Transverse colon (tissue), 4 donors: ENCODE data around the gene SPATA4. TPM values are rescaled to one million over a fixed set of nuclear protein-coding genes. Genes with fewer than 3 reads are reported as not detected.

Experiments used
- DNase-seq: peaks from one replicate; pipeline ENCODE4 v3.0.0-alpha.2; 2019
- H3K27ac ChIP-seq, 4 donors: fragments of 200-600 bp; sonication (generic); 2 replicates each; pipeline ENCODE4 v1.5.1; 2016 to 2018; ENCODE audit warnings: inconsistent platforms in 4 of 4
- H3K27me3 ChIP-seq: fragments of 200-600 bp; sonication (generic); 2 replicates; pipeline ENCODE4 v1.5.1; 2017; ENCODE audit warnings: inconsistent platforms
- H3K36me3 ChIP-seq, 4 donors: fragments of 200-600 bp; sonication (generic); 2 replicates each; pipeline ENCODE4 v1.5.1; 2017 to 2019; ENCODE audit warnings: inconsistent platforms in 4 of 4
- H3K4me1 ChIP-seq, 4 donors: fragments of 200-600 bp; sonication (generic); 2 replicates each; pipeline ENCODE4 v1.5.1; 2017 to 2020; ENCODE audit warnings: inconsistent platforms in 4 of 4
- H3K4me3 ChIP-seq, 4 donors: fragments of 200-600 bp; sonication (generic); 1 replicate in 1 of 4; 2 replicates in 3 of 4; pipeline versions ENCODE4 v1.5.1 to v1.6.1; 2017 to 2019; ENCODE audit warnings: inconsistent platforms in 4 of 4
- H3K9me3 ChIP-seq, 2 donors: fragments of 200-600 bp; sonication (generic); 2 replicates each; pipeline ENCODE4 v1.5.1; 2017 to 2019; ENCODE audit warnings: inconsistent platforms in 2 of 2
- EP300 ChIP-seq: sonication (generic); formaldehyde crosslinking; IDR thresholded peaks from one replicate; pipeline ENCODE4 v1.6.1; 2017; ENCODE audit warnings: antibody characterized with exemption, low read depth
- POLR2A ChIP-seq: fragments of 450-650 bp; IDR thresholded peaks from one replicate; pipeline ENCODE4 v1.6.1; 2016; ENCODE audit warnings: antibody characterized with exemption, mild to moderate bottlenecking, moderate library complexity
- POLR2AphosphoS5 ChIP-seq, 3 donors: sonication (generic); formaldehyde crosslinking; IDR thresholded peaks; one replicate each; pipeline ENCODE4 v1.6.1; 2016; ENCODE audit warnings: antibody characterized with exemption in 3 of 3
- WGBS, 2 donors: methylation state at CpG; one replicate each; pipeline ENCODE4 v1.1.5; 2018; ENCODE audit warnings: low coverage in 1 of 2; 5-methylcytosine and 5-hydroxymethylcytosine counted together
- in situ Hi-C, 4 donors: fragments of 200-750 bp; cut with MboI; loops; one replicate each; pipeline versions ENCODE4 v1.15.0 to v1.15.1; 2017; ENCODE audit warnings: low sequenced_read_pairs in 3 of 4, low pct_ligation_motif_present in 1 of 4, low pct_unique_long_range_greater_than_20kb in 1 of 4
- intact Hi-C: fragments of 100-400 bp; cut with DNase I; formaldehyde crosslinking; loops from one replicate; pipeline ENCODE4 v1.15.1; 2023; ENCODE audit warnings: low total_unique reads
- total RNA-seq, 4 donors: library from RNA; depleted of rRNA; stranded (reverse); fragments of >200 nt; gene quantifications; one replicate each; pipeline ENCODE4 v1.1.0, GENCODE V29; 2016
- TF ChIP-seq, protein P1 (sequence below), 5 experiments: fragments of 200-600 bp in 3 of 5; fragments of 450-650 bp in 2 of 5; sonication (generic) in 3 of 5; IDR thresholded peaks; 1 replicate in 2 of 5; 2 replicates in 3 of 5; pipeline ENCODE4 v1.5.1; 2016 to 2017; ENCODE audit warnings: antibody characterized with exemption in 5 of 5, inconsistent platforms in 3 of 5, mild to moderate bottlenecking in 2 of 5, moderate library complexity in 1 of 5

Gene SPATA4
- total RNA-seq, 4 donors from 2014 or later = not detected

DNA sequence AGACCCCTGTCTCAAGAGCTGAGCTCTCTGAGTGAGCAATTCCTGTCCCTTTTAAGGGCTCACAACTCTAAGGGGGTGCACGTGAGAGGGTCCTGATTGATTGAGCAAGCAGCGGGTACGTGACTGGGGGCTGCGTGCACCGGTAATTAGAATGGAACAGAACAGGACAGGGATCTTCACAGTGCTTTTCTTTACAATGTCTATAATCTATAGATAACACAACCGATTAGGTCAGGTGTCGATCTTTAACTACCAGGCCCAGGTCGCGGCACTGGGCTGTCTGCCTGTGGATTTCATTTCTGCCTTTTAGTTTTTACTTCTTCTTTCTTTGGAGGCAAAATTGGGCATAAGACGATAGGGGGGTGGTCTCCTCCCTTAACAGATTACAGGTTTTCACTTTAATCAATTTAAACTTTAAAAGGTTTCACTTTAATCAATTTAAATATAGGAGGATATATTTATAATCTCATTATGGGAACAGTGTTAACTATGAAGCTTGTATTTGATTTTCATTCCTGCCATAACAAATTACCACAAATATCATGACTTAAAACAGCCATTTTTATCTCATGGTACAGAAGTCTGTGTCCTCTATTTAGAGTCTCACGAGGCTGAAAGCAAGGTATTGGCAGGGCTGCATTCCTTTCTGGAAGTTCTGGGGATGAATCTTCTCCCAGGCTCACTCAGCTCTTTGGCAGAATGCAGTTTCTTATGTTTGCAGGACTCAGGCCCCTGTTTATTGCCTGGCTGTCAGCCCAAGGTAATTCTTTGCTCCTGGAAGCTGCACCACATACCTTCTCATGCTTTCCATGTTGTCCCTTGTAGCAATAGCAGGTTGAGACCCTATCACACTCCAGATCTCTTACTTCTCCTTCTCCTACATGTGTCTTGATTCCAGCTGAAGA is 5.2 kb downstream of the SPATA4 start:
- H3K9me3 ChIP-seq = no peaks in the 10 kb centered on the region
- H3K36me3 ChIP-seq = no peaks in the 10 kb centered on the region
- intact Hi-C loops (no loop called here), in situ Hi-C loops (loop anchor here in 1 of 4 donors (10.0 kb wide), 1 partner anchor 125 kb away; the partner anchor contains the start of gene SPCS3)
- no peak for DNase-seq
- H3K27me3 ChIP-seq = peaks cover 5% of the 10 kb centered on the region
- TF ChIP-seq, protein P1, sequence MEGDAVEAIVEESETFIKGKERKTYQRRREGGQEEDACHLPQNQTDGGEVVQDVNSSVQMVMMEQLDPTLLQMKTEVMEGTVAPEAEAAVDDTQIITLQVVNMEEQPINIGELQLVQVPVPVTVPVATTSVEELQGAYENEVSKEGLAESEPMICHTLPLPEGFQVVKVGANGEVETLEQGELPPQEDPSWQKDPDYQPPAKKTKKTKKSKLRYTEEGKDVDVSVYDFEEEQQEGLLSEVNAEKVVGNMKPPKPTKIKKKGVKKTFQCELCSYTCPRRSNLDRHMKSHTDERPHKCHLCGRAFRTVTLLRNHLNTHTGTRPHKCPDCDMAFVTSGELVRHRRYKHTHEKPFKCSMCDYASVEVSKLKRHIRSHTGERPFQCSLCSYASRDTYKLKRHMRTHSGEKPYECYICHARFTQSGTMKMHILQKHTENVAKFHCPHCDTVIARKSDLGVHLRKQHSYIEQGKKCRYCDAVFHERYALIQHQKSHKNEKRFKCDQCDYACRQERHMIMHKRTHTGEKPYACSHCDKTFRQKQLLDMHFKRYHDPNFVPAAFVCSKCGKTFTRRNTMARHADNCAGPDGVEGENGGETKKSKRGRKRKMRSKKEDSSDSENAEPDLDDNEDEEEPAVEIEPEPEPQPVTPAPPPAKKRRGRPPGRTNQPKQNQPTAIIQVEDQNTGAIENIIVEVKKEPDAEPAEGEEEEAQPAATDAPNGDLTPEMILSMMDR (IDR thresholded peaks at IDR 0.05) = no peak
- peak overlapping the region in 3 of 4 donors; percentile 19 to 31 (median 21) for H3K27ac ChIP-seq
- H3K4me1 ChIP-seq = peaks cover 0 to 9% (median 0%) of the 10 kb centered on the region in 4 donors
- no peak overlapping the region for H3K4me3 ChIP-seq
- whole genome bisulfite sequencing, 2 donors = 65 to 67% methylated on average over 11 of the region's 11 CpGs

DNA sequence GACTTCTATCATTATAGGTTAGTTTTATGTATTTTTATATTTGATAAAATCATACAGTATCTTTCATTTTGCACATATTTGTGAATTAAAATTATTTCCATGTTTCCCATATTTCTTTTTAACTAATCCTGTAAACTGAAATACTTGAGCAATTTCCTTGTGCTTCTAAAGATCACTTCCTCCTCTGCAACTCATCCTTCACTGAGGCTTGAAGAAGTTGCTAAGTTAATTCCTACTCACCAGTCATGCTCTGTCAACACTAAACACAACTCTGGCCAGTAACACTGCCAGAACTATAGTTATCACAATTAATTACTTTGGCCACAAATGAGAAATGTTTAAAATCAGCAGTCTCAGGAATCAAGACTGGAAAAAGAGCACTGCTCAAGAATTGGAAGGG is 6.7 kb downstream of the SPATA4 start:
- Histone ChIP-seq H3K4me3 (no peak overlapping the region), H3K9me3 (no peaks in the 10 kb centered on the region), H3K4me1 (peaks cover 0 to 4% (median 0%) of the 10 kb centered on the region in 4 donors), H3K27me3 (peaks cover 5% of the 10 kb centered on the region), H3K36me3 (no peaks in the 10 kb centered on the region), H3K27ac (no peak overlapping the region)
- DNase-seq = no peak
- intact Hi-C loops = no loop called here
- no peak for TF ChIP-seq POLR2AphosphoS5 (IDR thresholded peaks at IDR 0.05)
- TF ChIP-seq EP300 = no peak
- TF ChIP-seq POLR2A = no peak
- TF ChIP-seq, protein P1 (IDR thresholded peaks at IDR 0.05) = no peak
- in situ Hi-C loops = no loop called here

DNA sequence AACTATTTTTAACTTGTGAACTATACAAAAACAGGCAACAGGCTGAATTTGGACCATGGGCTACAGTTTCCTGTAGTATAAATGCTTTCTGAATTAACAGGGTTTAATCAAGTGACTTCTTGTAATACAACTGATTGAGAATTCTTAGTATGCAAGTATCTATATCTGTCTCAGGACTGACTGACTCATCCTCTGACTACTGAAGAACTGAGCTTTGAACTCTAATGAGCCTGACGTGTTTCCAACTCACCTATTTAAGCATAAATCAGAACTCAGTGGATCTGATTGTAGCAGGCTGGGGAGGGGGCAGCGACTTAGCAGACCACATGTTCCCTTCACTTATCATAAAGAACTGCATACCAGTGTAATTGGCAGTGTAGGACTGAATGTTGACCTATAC is 7.8 kb downstream of the SPATA4 start:
- no peaks in the 10 kb centered on the region for H3K9me3 ChIP-seq
- peaks cover 0 to 4% (median 0%) of the 10 kb centered on the region in 4 donors for H3K4me1 ChIP-seq
- H3K27me3 ChIP-seq = peaks cover 2% of the 10 kb centered on the region
- intact Hi-C loops = no loop called here
- no peaks in the 10 kb centered on the region for H3K36me3 ChIP-seq
- TF ChIP-seq POLR2AphosphoS5 (IDR thresholded peaks at IDR 0.05) = no peak
- TF ChIP-seq POLR2A = no peak
- TF ChIP-seq EP300 = no peak
- TF ChIP-seq, protein P1 (IDR thresholded peaks at IDR 0.05) = no peak
- H3K27ac ChIP-seq = peak overlapping the region in 3 of 4 donors; percentile 15 to 50 (median 47)
- 60 to 80% methylated on average over 2 of the region's 2 CpGs for WGBS, 2 donors
- no peak for DNase-seq
- no peak overlapping the region for H3K4me3 ChIP-seq
- in situ Hi-C loops = no loop called here

DNA sequence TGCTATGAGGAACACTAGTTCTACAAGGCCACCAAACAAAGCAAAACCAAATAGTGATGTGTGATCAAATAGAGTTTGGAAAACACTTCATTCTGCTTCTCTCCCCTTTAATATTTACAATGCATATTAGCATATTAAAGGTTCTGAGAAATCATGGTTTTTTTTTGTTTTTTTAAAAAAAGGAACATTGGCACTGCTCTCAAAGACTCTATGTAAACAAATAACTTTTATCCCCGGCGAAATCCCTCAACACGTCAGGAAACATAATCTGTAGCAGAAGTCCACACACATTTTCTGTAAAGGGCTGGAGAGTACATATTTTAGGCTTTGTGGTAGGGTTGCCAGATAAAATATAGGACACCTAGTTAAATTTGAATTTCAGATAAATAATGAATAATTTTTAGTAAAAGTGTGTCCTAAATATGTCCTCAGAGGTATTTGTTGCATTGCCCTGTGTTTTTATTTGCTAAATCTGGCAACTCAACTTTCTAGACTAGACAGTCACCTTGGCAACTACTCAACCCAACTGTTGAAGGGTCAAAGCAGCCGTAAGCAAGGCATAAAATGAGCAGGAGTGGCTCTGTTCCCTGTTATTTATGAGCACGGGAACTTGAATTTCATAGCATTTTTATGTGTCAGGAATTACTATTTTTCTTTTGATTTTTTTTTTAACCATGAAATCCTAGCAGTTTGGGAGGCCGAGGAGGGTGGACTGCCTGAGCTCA is 8.6 kb downstream of the SPATA4 start:
- intact Hi-C loops (no loop called here), in situ Hi-C loops (no loop called here)
- Histone ChIP-seq H3K36me3 (no peaks in the 10 kb centered on the region), H3K4me1 (peaks cover 0 to 4% (median 0%) of the 10 kb centered on the region in 4 donors), H3K27me3 (no peaks in the 10 kb centered on the region), H3K27ac (peak overlapping the region in 3 of 4 donors; percentile 15 to 50 (median 47)), H3K4me3 (no peak overlapping the region), H3K9me3 (no peaks in the 10 kb centered on the region)
- WGBS, 2 donors = 65% methylated on average over 6 of the region's 6 CpGs
- DNase-seq = no peak
- no peak for TF ChIP-seq POLR2A
- no peak for TF ChIP-seq POLR2AphosphoS5 (IDR thresholded peaks at IDR 0.05)
- TF ChIP-seq EP300 = no peak
- TF ChIP-seq, protein P1 (IDR thresholded peaks at IDR 0.05) = no peak
